NOMO-1 (cell line): ENCODE measurements around the gene MTG1.
A peak's percentile ranks its signal among the peaks of the same experiment; 100 is the strongest.
"Not testable (repeated sequence)": the region's sequence is repeated elsewhere in the genome, so short reads cannot be mapped to it uniquely, and the experiment has no call there.

Source experiments
- DNase-seq, 2 experiments: peaks; one replicate each; lab custom pipeline; 2025; ENCODE audit not compliant: unreplicated experiment in 2 of 2; lab: John Stamatoyannopoulos, UW

Gene MTG1

DNA sequence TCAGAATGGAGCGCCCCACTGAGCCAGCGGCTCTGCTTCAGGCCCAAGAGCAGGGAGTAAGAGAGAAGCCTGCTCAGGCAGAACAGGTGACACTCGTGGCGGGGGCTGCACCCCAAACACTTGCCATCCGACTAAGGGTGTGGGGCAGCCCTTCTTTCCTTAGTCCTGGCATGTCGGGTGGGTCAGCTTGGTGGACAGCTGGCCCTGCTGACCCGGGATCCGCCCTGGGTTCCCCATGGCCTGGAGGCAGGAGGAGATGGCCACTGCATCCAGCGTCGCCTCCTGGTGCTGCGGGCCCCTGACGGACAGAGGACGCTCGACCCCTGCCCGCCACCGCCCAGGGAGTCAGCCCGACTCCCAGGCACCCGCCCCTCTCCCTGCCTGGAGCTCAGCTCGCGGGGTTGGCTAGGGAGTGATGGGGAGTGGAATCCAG, 16.1 kb upstream of the MTG1 start:
- DNase-seq = no peak

DNA sequence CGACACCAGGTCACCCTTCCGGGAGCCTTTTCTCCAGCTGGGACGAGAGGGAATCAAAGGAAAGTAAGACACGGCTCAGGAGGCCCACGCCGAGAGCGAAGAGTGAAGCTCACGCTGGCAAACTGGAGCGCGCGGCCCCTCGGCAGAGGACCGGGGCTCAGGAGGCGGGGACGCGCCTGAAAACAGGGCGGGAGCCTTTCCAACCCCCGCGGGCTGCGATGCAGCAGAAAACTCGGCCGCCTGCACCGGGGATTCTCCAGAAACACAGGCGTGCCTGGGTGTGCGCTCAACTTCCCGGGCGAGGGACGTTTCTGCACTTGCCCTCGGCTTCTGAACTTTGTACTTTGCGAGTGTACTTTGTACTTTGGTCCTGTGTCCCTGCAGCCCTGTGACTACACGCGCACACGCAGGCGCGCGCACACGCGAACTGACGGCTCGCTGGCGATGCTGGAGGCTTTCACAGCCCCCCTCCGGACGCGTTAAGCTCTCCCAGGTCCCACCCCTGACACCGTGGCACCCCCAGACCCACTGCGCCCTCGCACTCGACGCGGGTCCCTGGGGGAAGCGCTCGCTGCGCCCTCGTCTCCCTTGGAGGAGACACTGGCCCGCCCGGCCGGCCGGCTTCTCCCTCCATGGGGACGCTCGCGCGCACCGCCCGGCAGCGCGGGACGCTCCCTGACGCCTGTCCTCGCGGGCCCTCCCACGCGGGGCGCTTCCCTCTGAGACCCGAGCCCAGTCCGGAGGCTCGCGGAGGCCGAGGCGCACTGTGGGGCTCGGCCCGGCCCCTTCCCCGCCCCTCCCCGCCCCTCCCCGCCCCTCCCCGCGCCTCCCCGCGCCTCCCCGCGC, 15.5 kb upstream of the MTG1 start:
- peak; percentile 29 to 36 for DNase-seq

DNA sequence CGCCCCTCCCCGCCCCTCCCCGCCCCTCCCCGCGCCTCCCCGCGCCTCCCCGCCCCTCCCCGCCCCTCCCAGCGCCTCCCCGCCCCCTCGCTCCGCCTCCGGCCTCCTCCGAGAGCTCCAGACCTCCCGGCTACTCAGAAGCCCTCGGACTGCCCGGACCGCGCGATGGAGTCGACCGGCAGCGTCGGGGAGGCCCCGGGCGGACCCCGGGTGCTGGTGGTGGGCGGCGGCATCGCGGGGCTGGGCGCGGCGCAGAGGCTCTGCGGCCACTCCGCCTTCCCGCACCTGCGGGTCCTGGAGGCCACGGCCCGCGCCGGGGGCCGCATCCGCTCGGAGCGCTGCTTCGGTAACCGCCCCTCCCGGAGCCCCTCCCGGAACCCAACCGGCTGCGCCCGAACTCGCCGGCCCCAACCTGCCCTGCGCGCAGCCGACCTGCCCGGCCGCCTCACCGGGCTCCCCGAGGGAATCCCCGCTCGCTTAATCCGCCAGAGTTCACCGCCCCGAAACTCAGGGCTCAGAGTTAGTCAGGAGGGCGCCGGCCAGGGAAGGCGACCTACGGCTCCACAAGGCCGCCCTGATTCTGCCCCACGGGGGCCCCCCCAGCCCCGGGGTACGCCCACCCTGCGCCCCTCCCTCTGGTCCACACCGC, 14.7 kb upstream of the MTG1 start, which contains the start of gene PAOX:
PAOX (plus strand) TSS at position 111 of the 649 bp plus-strand sequence; CDS start at position 166, 55 bp downstream.
- DNase-seq = peak in 1 of 2 experiments; percentile 22

DNA sequence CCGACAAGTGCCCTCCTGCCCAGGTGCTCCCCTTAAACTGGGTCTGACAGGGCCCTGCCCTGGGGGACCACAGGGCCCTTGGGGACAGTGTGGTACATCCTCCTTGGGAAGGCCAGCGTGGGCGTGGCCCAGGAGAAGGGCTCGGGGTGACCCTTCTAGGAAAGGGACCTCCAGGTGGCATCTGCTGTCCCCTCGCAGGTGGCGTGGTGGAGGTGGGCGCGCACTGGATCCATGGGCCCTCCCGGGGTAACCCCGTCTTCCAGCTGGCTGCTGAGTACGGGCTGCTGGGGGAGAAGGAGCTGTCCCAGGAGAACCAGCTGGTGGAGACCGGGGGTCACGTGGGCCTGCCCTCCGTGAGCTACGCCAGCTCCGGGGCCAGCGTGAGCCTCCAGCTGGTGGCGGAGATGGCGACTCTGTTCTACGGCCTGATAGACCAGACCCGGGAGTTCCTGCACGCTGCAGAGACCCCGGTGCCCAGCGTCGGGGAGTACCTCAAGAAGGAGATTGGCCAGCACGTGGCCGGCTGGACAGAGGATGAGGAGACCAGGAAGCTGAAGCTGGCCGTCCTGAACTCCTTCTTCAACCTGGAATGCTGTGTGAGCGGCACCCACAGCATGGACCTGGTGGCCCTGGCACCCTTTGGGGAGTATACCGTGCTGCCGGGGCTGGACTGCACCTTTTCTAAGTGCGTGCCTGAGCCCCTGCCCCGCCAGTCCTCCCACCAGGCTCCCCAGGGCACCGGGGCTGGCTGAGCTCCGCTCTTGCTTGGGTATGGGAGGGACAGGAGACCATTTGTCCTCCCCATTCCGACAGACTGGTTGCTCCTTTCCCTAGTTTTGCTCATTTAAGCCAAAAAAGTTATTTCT, 13.9 kb upstream of the MTG1 start:
- DNase-seq = no peak

DNA sequence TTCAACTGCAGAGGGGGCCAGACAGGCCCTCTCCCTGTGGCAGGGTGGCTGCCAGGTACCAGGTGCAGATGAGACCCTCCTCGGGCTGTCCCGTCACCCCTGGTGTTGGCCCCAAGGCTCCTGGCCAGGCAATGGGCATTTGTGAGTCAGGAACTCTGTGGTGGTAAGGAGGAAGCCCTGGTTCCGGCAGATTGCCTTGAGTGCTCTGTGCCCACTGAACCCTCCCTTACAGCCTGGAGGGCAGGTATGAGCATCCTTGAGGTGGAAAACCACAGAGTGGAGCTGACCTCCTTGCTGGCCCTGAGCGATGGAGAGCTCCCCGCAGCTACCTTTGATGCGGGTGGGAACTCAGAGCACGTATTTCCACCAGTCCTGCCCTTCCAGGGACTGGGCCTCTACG, 12.9 kb upstream of the MTG1 start:
- DNase-seq = no peak

DNA sequence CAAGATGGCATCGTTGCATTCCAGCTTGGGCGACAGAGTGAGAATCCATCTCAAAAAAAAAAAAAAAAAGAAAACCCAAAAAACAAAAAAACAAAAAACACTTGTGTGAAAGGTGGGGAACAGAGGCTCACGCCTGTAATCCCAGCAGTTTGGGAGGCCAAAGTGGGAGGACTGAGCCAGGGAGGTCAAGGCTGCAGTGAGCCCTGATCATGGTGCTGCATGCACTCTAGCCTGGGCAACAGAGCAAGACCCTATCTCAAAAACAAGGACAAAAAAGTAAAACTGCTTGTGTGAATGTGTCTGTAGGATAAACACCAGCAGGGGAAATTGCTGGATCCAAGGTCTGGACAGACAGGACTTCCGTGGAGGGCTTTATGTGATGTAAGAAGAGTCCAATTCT, 10.4 kb upstream of the MTG1 start:
- DNase-seq = no peak

DNA sequence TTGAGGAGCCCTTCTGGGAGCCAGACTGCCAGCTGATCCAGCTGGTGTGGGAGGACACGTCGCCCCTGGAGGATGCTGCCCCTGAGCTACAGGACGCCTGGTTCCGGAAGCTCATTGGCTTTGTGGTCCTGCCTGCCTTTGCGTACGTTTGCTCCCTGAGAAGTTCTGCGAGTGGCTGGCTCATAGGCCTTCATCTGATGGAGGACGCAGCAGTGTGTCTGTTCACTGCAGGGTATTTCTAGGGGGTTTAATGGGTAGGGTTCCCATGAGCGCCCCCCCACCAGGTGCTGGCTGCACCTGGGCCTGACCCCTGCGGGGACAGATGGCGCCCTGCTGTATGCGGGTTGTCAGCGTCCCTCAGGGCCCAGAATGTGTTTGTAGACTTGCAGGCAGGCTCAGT, 9.9 kb upstream of the MTG1 start:
- no peak for DNase-seq

DNA sequence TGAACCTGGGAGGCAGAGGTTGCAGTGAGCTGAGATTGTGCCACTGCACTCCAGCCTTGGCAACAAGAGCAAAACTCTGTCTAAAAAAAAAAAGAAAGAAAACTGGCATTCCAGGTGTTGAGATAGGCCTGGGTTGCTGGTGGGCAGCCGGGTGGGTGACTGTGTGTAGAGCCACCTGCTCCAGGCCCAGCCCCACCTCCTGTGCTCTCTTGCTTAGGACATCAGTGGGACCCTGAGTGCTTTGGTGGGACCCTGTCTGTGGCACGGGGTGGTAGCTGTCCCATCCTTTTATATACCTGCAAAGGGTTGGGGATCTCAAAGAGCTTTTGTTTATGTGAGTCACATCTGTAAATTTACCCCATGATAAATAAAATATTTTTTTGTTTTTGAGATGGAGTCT, 8.7 kb upstream of the MTG1 start:
- DNase-seq = no peak

DNA sequence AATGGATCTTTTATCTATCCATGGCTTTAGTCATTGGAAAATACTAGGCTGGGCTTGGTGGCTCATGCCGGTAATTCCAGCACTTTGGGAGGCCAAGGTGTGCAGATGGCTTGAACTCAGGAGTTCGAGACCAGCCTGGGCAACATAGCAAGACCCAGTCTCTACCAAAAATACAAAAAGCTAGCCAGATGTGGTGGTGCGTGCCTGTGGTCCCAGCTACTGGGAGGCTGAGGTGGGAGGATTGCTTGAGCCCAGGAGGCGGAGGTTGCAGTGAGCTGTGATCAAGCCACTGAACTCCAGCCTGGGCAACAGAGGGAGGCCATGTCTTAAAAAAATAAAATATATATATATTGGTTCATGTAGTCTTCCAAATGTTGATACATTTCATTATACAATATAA, 7.0 kb upstream of the MTG1 start:
- not testable (repeated sequence) for DNase-seq

DNA sequence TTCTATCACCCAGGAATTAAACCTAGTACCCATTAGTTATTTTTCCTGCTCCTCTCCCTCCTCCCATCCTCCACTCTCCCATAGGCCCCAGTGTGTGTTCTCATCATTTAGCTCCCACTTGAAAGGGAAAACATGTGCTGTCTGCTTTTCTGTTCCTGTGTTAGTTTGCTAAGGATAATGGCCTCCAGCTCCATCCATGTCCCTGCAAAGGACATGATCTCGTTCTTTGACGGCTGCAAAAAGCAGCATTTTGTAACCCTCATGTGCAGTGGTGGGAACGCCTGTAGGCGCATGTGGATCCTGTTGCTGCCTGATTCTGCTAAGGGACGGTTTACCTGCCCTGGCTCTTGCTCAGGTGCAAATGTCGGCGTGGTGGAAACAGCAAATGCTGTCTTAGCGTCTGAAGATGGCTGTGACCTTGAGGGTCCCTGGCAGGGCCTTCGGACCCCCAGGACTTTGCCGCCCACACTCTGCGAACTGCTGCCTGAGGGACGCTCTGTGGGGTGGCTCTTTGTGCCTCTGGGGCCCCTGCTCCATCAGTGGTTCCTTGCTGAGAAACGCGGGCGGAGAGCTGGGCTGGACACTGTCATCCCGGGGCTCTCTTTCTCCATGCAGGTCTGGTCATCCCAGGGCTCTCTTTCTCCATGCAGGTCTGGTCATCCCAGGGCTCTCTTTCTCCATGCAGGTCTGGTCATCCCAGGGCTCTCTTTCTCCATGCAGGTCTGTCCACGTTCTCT, 5.6 kb upstream of the MTG1 start:
- DNase-seq = no peak

DNA sequence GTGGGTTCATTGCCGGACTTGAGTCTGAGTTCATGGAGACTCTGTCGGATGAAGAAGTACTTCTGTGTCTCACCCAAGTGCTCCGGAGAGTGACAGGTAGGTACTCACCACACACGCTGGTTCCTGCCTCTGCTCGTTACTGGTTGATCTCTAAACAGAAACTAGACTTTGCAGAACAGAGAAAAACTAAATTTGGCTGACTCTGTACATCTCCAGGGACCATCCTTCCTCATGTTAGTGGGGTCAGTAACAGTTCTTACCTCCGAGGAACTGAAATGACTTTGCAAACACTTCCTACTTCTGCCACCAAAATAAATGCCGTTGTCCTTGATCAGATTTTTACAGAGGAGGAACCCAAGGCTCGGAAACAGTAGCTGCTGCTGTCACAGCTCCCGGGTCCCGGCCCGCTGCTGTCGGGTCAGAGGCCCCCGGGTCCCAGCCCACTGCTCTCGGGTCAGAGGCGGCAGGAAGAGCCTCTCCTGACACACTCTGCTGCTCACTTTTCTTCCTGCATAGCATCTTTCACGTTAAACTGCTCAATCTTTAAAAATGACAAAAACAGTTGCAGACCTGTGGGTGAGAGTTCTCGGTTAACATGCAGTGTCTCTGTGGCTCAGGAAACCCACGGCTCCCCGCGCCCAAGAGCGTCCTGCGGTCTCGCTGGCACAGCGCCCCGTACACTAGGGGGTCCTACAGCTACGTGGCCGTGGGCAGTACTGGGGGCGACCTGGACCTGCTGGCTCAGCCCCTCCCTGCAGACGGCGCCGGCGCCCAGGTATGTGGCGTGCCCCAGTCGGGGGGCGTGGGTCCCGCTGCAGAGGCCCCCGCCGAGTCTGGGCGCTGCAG, 4.8 kb upstream of the MTG1 start:
- peak; percentile 39 to 78 for DNase-seq

DNA sequence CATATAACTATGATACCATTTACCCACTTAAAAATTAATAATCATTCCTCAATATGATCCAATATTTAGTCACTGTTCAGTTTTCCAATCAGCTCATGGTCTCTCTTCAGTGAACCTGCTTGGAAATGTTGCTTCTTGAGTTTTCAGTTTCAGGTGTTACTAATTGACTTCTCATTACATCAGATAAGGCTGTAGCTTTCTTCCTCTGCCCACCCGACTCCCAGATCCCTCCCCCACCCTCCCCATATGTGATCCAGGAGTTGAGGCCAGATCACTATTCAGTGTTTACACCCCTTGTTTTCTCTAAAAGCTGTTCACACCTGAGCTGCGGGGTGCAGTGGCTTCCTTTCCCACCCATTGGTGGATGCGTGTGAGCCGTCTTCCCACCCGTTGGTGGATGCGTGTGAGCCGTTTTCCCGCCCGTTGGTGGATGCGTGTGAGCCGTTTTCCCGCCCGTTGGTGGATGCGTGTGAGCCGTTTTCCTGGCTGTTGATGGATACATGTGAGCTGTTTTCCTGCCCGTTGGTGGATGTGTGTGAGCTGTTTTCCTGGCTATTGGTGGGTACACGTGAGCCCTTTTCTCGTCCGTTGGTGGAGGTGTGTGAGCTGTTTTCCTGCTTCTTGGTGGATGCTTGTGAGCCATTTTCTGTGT, 3.2 kb upstream of the MTG1 start:
- DNase-seq = no peak

DNA sequence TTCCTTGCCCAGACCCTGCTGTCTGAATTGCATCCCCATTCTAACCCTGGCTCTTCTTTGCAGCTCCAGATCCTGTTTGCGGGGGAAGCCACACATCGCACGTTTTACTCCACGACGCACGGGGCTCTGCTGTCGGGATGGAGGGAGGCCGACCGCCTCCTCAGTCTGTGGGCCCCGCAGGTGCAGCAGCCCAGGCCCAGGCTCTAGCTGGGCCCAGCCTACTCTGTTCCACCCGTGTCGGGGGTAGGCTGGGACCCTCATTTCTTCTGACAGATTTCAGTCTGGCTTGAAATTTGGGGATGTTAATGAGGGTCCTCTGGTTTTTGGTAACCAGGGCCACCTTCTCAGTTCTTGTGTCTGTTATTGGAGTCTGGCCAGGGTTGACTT, 2.7 kb upstream of the MTG1 start:
- no peak for DNase-seq

DNA sequence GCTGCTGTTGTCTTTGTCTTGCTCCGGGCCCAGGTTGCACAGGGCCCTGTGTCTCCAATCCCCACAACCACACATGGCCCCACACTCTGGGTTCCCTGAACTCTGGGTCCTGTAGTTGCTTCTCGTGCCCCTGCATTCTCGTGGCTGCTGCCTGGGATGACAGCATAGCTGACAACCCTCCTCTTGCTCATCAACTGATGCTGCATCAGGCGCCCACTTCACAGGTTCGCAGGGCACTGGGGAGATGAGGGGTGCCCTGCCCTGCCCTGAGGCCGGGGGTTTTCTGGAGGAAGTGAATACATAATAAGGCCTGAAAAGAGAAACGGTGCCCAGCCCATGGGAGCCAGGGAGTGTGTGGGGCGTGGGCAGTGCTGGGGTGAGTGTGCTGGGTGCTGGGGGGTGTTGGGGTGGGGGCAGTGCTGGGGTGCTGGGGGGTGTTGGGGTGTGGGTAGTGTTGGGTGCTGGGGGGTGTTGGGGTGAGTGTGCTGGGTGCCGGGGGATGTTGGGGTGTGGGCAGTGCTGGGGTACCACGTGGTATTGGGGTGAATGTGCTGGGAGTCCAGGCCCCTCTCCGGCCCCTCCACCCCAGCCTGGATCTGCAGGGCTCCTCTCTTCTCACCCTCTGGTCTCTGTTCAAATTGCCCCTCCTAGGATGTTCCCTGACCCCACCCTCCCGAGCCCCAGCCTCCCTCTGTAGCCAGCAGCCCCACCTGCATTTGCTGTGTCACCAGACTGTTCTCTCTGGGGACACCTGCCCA, 2.0 kb upstream of the MTG1 start:
- DNase-seq = no peak

DNA sequence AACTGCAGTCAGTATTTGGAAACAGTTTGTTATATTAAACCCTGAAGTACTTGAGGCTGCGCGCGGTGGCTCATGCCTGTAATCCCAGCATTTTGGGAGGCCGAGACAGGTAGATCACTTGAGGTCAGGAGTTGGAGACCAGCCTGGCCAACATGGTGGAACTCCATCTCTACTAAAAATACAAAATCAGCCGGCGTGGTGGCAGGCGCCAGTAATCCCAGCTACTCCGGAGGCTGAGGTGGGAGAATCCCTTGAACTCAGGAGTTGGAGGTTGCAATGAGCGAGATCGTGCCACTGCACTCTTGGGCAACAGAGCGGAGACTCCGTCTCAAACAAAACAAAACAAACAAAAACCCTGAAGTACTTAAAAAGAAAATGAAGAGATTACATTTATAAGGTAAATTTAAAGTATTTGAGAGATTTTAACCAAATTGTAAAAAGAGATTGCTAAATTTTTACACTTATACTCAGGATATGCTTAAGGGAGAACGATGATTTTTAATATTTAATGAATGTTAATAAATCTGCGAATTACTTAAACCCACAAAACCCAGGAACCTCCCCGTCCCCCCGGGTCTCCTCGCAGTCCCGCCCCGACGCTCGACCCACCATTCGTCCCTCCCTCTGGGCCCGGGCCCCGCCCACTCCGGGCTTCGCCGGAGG, 425 bp upstream of the MTG1 start:
- DNase-seq = no peak

DNA sequence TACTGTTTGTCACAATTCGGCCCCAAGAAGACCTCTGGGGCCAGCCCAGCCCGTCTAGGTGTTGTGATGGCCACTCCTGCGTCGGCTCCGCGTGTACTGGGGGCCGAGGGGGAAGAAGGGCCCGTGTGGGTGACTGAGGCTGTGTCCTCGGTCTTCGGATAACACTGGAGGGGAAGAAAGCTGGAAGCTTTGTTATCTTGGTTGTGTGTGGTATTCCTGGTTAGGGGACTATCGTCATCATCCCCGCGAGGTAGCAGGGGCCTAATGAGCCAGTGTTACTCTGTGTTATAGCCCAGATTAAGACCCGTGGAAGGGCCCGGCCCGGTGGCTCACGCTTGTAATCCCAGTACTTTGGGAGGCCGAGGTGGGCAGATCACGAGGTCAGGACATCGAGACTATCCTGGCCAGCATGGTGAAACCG, 854 bp downstream of the MTG1 start:
- DNase-seq = peak in 1 of 2 experiments; percentile 12

DNA sequence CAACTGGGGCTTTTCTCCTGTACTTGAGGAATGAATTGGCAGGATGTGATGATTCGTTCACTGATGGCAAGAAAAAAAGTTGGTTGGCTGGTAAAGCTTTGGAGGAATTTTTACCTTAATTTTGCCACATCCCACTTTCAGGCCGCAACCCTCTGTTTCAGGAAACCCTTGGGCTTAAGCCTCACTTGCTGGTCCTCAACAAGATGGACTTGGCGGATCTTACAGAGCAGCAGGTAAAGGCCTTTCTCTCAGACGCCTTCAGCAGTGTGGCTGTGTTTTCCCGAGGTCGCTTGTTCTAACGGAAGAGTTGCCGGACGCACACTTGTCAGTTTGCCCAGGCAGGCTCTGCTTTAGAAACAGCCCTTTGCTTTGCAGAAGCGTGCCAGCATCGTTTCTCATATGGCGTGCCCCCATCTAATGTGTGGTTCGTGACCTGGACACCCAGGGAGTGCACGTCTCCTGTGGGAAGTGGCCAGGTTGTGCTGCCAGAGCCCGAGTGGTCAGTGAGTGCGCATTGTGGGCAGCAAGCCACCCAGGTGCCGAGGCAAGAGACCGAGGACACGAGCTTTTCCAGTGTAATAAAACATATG, 2.2 kb downstream of the MTG1 start:
- no peak for DNase-seq

DNA sequence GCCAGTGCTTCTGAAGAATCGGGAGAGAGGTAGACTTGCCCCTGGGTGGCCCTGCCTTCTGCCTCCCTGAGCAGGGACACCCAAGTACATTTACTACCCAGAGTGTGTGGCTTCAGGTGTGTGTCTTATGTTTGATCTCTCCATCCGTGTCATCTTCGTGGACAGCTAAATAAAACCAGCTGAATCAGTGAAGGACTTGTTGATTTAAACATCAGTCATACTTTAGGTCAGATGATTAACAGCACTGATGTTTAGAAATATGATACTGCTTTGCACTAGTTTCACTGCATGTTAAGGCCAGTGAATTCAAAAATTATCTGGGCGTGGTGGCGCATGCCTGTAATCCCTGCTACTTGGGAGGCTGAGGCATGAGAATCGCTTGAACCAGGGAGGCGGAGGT, 4.0 kb downstream of the MTG1 start:
- DNase-seq = no peak
